ENCODE measurements around the gene MCCC2.
"Not testable (repeated sequence)": the region's sequence is repeated elsewhere in the genome, so short reads cannot be mapped to it uniquely, and the experiment has no call there.

MCCC2 gene

DNA sequence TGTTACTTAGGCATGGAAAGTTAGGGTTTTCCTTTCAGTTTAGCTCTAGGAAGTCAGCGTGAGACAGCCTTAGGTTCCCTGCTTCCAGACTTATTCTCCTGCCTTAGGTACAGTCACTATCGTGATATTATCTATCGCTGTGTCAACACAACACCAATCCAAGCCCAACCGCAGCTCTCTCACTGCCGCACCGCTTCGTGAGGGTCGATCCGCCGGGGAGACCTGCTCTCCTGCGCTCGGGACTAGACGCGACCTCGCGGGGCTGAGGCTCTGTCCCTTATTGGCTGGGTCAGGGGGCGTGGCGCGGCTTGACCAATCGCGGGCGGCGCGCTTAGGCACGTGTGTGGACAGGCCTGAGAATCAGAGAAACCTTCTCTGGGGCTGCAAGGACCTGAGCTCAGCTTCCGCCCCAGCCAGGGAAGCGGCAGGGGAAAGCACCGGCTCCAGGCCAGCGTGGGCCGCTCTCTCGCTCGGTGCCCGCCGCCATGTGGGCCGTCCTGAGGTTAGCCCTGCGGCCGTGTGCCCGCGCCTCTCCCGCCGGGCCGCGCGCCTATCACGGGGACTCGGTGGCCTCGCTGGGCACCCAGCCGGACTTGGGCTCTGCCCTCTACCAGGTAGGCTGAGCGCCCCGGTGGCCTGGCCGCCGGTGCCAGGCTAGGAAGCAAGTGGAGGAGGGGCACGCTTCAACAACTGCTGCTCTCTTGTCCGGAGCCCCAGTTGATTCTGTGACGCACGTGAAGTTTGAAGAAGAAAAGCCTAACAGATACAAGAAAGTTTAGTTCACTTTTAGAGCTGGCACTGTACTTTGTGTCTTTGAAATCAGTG lies at the start of gene MCCC2:
TSS of gene MCCC2 (plus strand) at position 400 of the 825 bp plus-strand sequence. CDS start at position 486, 86 bp downstream.
- peak; percentile 92 to 94 for DNase-seq

DNA sequence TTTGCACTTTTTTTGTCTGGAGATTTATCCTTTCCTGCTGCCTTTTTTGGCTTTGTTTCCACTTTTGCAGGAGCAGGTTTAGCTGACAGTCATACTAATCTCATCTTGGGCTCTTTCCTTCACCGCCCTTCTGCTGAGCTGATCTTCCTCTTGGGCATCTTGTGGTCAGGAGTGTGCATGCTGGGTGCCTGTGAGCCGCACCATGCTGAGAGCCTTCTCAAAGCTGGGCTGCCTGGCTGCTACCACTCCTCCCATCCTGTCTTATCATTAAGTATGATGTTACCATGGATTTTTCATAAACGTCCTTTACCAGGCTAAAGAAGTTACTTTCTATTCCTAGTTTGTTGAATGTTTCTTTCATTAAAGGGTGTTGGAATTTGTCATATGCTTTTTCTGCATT lies 49.5 kb upstream of the MCCC2 start:
- no peak for DNase-seq

DNA sequence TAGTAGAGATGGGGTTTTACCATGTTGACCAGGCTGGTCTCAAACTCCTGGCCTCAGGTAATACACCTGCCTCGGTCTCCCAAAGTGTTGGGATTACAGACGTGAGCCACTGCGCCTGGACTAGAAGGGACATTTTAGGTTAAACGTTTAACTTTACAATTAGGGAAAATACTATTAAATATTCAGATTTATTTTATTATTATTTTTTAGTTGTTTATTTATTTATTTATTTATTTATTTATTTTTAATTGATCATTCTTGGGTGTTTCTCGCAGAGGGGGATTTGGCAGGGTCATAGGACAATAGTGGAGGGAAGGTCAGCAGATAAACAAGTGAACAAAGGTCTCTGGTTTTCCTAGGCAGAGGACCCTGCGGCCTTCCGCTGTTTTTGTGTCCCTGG lies 36.3 kb upstream of the MCCC2 start:
- DNase-seq = not testable (repeated sequence)

DNA sequence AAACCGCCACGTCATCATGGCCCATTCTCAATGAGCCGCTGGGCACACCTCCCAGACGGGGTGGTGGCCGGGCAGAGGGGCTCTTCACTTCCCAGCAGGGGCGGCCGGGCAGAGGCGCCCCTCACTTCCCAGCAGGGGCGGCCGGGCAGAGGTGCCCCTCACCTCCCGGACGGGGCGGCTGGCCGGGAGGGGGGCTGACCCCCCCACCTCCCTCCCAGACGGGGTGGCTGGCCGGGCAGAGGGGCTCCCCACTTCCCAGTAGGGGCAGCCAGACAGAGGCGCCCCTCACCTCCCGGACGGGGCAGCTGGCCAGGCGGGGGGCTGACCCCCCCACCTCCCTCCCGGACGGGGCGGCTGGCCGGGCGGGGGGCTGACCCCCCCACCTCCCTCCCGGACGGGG lies 35.6 kb upstream of the MCCC2 start:
- not testable (repeated sequence) for DNase-seq

DNA sequence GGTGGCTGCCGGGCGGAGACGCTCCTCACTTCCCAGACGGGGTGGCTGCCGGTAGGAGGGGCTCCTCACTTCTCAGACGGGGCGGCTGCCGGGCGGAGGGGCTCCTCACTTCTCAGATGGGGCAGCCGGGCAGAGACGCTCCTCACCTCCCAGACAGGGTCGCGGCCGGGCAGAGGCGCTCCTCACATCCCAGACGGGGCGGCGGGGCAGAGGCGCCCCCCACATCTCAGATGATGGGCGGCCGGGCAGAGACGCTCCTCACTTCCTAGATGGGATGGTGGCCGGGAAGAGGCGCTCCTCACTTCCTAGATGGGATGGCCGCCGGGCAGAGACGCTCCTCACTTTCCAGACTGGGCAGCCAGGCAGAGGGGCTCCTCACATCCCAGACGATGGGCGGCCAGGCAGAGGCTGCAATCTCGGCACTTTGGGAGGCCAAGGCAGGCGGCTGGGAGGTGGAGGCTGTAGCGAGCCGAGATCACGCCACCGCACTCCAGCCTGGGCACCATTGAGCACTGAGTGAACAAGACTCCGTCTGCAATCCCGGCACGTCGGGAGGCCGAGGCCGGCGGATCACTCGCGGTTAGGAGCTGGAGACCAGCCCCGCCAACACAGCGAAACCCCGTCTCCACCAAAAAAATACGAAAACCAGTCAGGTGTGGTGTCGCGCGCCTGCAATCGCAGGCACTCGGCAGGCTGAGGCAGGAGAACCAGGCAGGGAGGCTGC lies 35.0 kb upstream of the MCCC2 start:
- not testable (repeated sequence) for DNase-seq

DNA sequence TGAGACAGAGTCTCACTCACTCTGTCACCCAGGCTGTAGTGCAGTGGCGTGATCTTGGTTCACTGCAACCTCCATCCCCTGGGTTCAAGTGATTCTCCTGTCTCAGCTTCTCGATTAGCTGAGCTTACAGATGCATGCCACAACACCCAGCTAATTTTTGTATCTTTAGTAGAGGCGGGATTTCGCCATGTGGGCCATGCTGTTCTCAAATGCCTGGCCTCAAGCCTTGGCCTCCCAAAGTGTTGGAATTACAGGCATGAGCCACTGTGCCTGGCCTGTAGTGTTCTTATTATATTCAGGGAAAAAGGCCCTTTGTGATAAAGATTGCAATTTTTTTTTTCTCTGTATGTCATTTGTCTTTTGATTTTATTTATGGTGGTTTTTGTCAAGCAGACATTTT lies 24.0 kb upstream of the MCCC2 start:
- no peak for DNase-seq

DNA sequence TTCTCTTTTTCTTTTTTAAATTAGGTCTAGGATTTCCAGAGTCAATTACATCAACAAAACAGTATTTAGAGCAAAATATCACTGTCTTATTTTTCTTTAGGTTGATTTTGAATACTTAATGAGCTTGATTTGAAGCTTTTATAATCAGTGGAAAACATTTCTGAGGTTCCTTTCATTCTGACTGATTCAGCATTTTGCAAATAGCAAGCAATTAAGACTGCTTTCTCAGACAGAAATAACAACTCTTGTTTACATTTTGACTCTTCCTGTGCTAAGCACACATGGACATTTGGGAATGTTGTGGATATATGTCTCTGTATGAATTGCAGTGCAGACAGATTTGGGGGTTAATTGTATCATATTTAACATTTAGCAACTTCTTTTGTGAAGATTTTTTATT lies 22.2 kb upstream of the MCCC2 start:
- no peak for DNase-seq

DNA sequence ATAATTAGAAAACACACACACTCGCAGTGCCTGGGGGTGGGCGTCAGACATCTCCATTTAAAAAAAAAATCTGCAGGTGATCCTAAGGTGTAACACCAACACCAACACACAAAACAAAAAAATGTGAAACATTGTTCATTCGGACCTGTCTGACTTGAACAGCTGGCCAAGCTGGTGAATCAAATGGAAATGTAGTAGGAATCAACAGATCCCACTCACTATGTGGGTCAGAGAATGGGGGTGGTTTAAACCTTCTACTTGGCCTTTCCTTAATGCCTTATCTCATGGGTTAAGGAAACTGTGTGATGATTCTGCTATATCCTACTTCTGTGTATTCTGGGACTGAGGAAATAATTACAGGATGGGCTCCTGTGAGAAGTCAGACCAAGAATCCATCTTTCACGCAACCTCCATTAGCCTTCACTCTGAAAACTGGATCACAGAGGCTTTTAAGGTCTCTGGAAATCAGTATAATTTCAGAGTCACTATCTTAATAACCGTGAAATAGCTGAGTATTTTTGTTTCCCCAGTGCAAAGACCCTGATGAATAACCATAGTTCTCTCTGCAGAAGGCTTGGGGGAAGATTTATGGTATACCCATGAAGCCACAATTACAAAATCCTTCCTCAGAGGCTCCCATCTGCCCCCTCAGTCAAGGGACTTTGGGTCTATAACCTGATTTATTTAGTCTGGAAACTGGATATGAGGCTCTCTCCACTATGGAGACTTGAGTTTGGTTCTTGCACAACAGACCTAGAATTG lies 17.2 kb upstream of the MCCC2 start:
- no peak for DNase-seq

DNA sequence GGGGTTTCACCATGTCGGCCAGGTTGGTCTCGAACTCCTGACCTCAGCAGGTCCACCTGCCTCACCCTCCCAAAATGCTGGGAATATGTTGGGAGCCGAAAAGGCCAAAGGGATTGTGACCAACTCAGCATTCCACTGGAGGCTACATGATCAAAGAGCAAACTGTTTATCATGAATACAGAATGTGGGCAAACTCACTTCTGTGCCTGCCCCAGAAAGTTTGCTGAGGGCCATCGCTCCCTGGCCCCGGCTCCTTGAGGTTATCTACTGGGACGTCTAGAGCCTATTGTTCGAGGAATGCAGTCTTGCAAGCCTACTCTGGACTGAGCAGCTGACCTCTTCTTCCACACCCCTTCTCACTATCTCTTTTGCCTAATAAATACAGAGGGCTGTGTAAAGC lies 15.3 kb upstream of the MCCC2 start:
- not testable (repeated sequence) for DNase-seq

DNA sequence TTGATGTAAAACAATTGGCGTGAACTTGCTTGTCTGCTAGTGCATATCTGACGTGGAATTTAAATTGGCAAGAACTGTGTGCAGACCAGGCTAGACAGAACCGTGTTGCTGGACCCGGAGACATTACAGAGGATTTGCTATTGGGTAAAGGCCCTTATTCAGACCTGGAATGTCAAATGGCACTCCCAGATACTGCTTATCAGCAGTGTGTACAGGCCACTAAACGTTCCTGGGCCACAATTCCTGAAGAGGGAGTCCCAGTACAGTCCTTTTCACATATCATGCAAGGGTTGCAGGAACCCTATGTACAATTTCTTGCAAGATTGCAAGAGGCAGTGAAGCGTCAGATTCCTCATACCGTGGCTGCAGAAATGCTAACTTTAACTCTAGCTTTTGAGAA lies 13.5 kb upstream of the MCCC2 start:
- no peak for DNase-seq

DNA sequence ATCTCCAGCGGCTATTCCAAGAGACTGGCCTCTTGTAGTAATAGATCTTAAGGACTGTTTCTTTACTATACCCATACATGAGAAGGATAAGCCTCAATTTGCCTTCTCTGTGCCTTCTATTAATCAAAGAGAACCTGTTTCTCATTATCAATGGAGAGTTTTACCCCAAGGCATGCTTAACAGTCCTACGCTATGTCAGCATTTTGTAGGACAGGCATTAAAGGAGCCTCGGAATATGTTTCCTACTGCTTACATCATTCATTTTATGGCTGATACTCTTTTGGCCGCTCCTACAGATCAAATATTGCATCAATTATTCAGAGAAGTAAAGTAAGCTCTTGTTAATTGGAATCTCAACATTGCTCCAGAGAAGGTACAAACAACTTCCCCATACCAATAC lies 11.6 kb upstream of the MCCC2 start:
- DNase-seq = not testable (repeated sequence)

DNA sequence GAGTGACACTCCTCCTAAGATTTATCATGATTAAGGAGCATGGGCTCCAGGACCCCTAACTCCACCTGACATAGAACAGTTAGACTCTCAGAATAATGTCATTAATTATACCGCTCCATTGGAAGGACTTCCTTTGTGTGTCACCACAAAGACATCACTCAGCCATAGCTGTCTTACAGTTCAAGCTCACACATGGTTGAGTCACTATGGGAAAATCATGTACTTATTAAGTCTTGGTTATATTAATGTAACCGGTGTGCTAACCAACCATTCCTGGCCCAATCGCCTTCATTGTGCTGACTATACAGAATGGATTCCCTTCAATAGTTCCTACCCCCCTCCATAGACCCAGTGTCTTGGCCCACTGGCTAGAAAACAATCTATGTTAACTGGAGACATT lies 10.9 kb upstream of the MCCC2 start:
- DNase-seq = no peak

DNA sequence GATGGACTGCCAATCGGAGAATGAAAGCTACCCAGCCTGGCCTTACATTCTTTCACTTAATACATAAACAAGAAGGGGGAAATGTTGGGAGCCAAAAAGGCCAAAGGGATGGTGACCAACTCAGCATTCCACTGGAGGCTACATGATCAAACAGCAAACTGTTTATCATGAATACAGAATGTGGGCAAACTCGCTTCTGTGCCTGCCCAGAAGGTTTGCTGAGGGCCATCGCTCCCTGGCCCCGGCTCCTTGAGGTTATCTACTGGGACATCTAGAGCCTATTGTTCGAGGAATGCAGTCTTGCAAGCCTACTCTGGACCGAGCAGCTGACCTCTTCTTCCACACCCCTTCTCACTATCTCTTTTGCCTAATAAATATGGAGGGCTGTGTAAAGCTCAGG lies 9.3 kb upstream of the MCCC2 start:
- DNase-seq = not testable (repeated sequence)

DNA sequence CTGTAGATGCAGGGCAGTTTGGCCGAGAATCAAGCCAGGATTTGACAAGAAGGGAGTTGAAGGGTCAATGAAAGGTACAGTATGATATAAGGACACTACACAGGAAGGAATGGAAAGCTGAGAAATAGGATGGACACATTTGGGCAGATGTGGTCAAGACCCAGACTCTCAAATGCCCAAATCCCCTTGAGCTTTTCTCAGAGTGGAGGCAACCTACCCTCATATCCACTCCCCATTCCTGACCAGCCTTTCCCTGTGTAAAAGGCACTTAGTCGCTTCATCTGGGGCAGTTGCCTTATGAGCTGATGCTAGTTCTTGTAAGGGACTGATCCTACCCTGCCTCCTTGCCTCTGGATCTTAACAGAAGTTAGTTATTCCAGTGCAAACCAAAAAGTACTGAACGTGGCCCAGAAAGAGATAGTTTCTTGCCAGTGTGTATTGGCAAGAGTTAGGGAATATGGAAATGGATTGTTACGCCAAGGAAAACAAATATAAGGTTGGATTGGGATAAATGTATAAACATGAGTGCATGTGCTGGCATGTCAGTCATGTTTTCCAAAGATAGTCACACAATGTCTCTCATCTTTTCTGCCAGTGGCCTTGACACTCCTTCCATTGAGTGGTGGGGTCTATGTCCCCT lies 4.1 kb upstream of the MCCC2 start:
- no peak for DNase-seq

DNA sequence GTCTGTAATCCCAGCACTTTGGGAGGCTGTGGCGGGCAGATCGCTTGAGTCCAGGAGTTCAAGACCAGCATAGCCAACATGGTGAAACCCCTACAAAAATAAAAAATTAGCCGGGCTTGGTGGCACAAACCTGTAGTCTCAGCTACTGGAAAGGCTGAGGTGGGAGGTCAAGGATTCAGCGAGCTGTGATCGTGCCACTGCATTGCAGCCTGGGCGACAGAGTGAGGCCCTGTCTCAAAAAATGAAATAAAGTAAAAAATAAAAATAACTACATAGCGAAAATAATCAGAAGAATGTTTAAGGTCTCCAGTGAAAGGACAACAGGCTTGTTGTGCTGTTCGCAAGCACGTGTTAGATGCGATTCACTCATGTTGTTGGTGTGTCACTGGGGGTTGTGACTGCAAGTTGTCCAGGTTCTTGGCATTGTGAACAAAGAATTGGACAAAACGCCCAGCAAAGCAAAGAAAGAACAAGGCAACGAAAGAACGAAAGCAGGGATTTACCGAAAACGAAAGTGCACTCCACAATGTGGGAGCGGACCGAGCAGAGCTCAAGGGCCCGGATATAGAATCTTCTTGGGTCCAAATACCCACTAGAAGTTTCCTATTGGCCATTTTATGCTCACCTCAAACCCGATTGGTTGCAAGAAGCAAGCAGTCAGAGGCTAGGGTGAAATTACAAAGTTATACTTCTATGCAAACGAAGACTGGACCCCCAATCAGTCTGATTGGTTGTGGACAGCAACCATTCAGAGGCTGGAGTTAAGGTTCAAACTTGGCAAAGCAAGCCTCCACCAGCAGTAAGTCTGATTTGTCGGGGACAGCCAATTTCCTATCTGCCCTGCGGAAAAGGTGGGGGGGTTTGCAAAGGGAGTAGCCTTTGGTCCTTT lies 844 bp upstream of the MCCC2 start:
- peak in 1 of 2 experiments; percentile 12 for DNase-seq

DNA sequence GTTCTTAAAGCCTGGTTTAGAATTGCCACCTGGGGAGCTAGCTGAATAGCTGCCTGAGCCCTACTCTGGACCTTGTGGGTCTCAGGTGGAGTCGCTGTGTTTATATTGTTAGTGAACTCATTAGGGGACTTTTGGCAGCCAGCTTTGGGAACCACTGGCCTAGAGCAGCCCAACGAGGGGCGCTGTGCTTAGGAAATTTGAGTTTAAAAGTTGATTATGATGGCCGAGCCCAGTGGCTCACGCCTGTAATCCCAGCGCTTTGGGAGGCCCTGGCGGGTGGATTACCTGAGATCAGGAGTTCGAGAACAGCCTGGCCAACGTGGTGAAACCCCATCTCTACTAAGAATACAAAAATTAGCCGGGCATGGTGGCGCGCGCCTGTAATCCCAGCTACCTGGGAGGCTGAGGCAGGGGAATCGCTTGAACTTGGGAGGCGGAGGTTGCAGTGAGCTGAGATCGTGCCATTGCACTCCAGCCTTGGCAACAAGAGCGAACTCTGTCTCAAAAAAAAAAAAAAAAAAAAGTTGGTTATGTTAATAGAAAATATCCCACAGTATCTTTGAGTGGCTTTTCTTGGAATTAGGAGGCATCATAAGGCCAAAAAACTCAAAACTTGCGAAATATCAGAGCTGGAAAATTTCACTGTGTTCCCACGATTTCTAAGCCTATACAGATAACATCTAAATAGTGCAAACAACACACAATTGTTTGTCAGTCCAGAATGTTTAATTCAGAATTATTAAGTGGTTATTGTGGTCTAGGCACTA lies 809 bp downstream of the MCCC2 start:
- DNase-seq = no peak

DNA sequence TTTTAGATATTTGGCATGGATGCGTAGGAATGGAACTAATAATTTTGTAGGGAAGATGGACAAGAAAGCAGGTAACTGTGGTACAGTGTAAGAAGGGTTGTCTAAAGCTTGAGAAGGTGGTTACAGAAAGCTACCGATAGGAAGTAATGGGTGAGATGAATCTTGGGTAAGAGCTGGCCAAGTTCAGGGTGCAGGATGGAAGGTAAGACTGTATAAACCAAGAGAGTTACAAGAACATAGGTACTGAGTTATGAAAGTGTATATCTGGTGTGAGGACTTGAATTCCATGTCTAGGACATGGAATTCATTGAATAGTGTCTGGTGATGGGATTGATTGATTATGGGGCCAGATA lies 1.4 kb downstream of the MCCC2 start:
- no peak for DNase-seq

DNA sequence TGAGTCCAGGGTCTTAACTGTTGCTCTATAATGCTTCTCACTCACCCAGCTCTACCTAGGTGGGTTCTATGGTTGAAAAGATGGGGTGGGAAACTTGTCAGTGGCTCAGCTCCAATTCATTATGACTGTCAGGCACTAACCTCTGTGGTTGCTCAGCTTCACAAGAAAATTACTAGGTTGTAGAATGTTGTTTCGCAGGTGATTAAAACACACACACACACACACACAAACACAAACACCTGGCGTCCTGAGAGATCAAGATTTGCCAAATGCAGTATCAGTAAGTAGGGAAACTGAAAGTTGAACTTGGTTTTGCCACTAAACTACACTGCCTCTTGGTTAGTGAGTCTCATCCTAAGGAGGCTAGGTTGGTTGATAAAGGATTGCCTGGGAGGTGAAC lies 2.8 kb downstream of the MCCC2 start:
- no peak for DNase-seq

DNA sequence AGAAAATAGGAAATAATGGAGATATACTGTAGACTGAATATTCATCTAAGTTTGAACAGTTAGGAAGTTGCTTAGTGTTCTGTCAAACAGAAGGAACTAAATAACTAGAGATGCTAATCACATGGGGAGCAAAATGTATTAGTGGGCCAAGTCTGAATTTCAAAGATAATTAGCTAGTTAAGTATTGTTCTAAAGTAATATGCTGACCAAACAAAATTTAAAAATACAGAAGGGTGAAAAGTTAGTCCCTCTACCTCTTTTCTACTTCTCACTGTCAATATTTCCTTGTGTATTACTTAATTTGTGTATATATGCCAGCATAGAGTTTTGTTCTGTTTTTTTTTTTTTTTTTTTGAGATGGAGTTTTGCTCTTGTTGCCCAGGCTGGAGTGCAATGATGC lies 4.0 kb downstream of the MCCC2 start:
- DNase-seq = no peak

DNA sequence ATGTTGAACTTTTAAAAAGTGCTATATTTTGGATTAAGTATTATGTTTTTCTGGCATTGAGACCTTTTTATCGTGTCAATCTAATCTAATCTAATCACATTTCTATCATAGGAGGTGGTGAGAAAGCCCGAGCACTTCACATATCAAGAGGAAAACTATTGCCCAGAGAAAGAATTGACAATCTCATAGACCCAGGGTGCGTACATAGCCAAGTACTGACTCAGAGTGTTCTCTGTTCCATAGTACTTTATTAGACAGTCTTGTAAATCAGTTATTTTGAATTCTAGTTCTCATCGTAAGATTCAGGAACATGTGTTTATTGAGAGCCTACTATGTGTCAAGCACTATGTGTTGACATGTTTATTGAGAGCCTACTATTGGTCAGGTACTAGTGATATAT lies 9.0 kb downstream of the MCCC2 start:
- DNase-seq = no peak

DNA sequence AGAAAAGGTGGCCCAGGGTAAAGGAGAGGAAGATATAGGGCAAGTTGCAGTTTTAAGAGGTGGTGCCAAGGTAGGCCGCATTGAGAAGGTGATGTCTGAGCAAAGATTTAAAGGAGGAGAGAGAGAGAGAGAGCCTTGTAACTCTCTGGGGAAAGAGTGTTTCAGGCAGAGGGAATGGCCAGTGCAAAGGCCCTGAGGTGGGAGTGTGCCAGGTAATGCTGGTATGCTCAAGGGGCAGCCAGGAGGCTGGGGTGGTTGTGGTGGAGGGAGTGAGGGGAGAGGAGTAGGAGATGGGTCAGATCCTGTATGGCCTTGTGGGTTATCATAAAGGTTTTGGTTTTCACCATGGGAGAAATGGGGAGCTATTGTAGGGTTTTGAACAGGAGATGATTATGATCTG lies 9.9 kb downstream of the MCCC2 start:
- DNase-seq = no peak
